ENCODE measurements around the gene SPATA31C2.
"Not testable (repeated sequence)": the region's sequence is repeated elsewhere in the genome, so short reads cannot be mapped to it uniquely, and the experiment has no call there.

- TF ChIP-seq CTCF (conservative IDR thresholded peaks at IDR 0.05; ENCODE audit: low read depth, low read length); EZH2 (IDR thresholded peaks at IDR 0.05; ENCODE audit: borderline replicate concordance, low read depth, low read length, poor library complexity, severe bottlenecking): not testable (repeated sequence)
Measured at GRCh38 chr9:88114283-88114967, 23.9 kb downstream of the SPATA31C2 start.

Measured in A673 (cell line).